ENCODE results near the gene DXO.
"Not testable (repeated sequence)": the region's sequence is repeated elsewhere in the genome, so short reads cannot be mapped to it uniquely, and the experiment has no call there.

The DXO gene

GRCh38 chr6:31971993-31972708 is at the start of gene DXO:
Gene DXO, minus strand, starts transcription at chr6:31972138. Its CDS starts 463 bp downstream, at chr6:31971675.
- Histone ChIP-seq H3K27me3 (ENCODE audit: control insufficient read depth, insufficient read depth, low read length) (no peaks in the 10 kb centered on the region), H3K9me3 (ENCODE audit: control insufficient read depth, insufficient read depth, low read length) (no peaks in the 10 kb centered on the region), H3K4me1 (ENCODE audit: control insufficient read depth, insufficient read depth, low read length) (no peaks in the 10 kb centered on the region), H3K4me3 (ENCODE audit: low read length) (peak within 1 kb of the TSS; percentile 73), H3K27ac (ENCODE audit: low read length) (no peak within 1 kb of the TSS), H3K36me3 (ENCODE audit: control insufficient read depth, insufficient read depth, low read length) (peaks cover 17% of the 10 kb centered on the region; the same call in 1 of the 2 replicates)
- DNase-seq (ENCODE audit: low read depth, low spot score): peak; percentile 91
- WGBS (ENCODE audit: insufficient coverage, insufficient read length): no CpG with 5 or more reads among the region's 62 CpGs

GRCh38 chr6:32014547-32014946 is 42.6 kb upstream of the DXO start, which contains the start of gene C4B:
Gene C4B, plus strand, starts transcription at chr6:32014795. Its CDS starts 51 bp downstream, at chr6:32014846.
- not testable (repeated sequence) for H3K36me3 ChIP-seq (ENCODE audit: control insufficient read depth, insufficient read depth, low read length); H3K4me1 ChIP-seq (ENCODE audit: control insufficient read depth, insufficient read depth, low read length); DNase-seq (ENCODE audit: low read depth, low spot score); H3K27ac ChIP-seq (ENCODE audit: low read length); H3K9me3 ChIP-seq (ENCODE audit: control insufficient read depth, insufficient read depth, low read length); H3K4me3 ChIP-seq (ENCODE audit: low read length); H3K27me3 ChIP-seq (ENCODE audit: control insufficient read depth, insufficient read depth, low read length)
- no CpG with 5 or more reads among the region's 6 CpGs for WGBS (ENCODE audit: insufficient coverage, insufficient read length)

GRCh38 chr6:32013738-32014137 is 41.8 kb upstream of the DXO start:
- WGBS (ENCODE audit: insufficient coverage, insufficient read length): no CpG with 5 or more reads among the region's 5 CpGs
- H3K27me3 ChIP-seq (ENCODE audit: control insufficient read depth, insufficient read depth, low read length); H3K9me3 ChIP-seq (ENCODE audit: control insufficient read depth, insufficient read depth, low read length); H3K4me1 ChIP-seq (ENCODE audit: control insufficient read depth, insufficient read depth, low read length); H3K27ac ChIP-seq (ENCODE audit: low read length); H3K4me3 ChIP-seq (ENCODE audit: low read length); DNase-seq (ENCODE audit: low read depth, low spot score); H3K36me3 ChIP-seq (ENCODE audit: control insufficient read depth, insufficient read depth, low read length): not testable (repeated sequence)

GRCh38 chr6:32012941-32013617 is 41.1 kb upstream of the DXO start:
- not testable (repeated sequence) for H3K36me3 ChIP-seq (ENCODE audit: control insufficient read depth, insufficient read depth, low read length); H3K9me3 ChIP-seq (ENCODE audit: control insufficient read depth, insufficient read depth, low read length); H3K4me1 ChIP-seq (ENCODE audit: control insufficient read depth, insufficient read depth, low read length); DNase-seq (ENCODE audit: low read depth, low spot score); H3K27ac ChIP-seq (ENCODE audit: low read length); H3K27me3 ChIP-seq (ENCODE audit: control insufficient read depth, insufficient read depth, low read length); H3K4me3 ChIP-seq (ENCODE audit: low read length)
- no CpG with 5 or more reads among the region's 17 CpGs for WGBS (ENCODE audit: insufficient coverage, insufficient read length)

GRCh38 chr6:32010856-32011530 is 39.1 kb upstream of the DXO start:
- not testable (repeated sequence) for H3K4me3 ChIP-seq (ENCODE audit: low read length); H3K36me3 ChIP-seq (ENCODE audit: control insufficient read depth, insufficient read depth, low read length); H3K27ac ChIP-seq (ENCODE audit: low read length); H3K27me3 ChIP-seq (ENCODE audit: control insufficient read depth, insufficient read depth, low read length); H3K4me1 ChIP-seq (ENCODE audit: control insufficient read depth, insufficient read depth, low read length); DNase-seq (ENCODE audit: low read depth, low spot score); H3K9me3 ChIP-seq (ENCODE audit: control insufficient read depth, insufficient read depth, low read length)
- no CpG with 5 or more reads among the region's 27 CpGs for WGBS (ENCODE audit: insufficient coverage, insufficient read length)

GRCh38 chr6:32009537-32009936 is 37.6 kb upstream of the DXO start:
- DNase-seq (ENCODE audit: low read depth, low spot score); H3K27ac ChIP-seq (ENCODE audit: low read length); H3K4me3 ChIP-seq (ENCODE audit: low read length); H3K9me3 ChIP-seq (ENCODE audit: control insufficient read depth, insufficient read depth, low read length); H3K4me1 ChIP-seq (ENCODE audit: control insufficient read depth, insufficient read depth, low read length); H3K27me3 ChIP-seq (ENCODE audit: control insufficient read depth, insufficient read depth, low read length); H3K36me3 ChIP-seq (ENCODE audit: control insufficient read depth, insufficient read depth, low read length): not testable (repeated sequence)
- no CpG with 5 or more reads among the region's 12 CpGs for WGBS (ENCODE audit: insufficient coverage, insufficient read length)

- H3K36me3 ChIP-seq (ENCODE audit: control insufficient read depth, insufficient read depth, low read length); H3K4me1 ChIP-seq (ENCODE audit: control insufficient read depth, insufficient read depth, low read length); H3K9me3 ChIP-seq (ENCODE audit: control insufficient read depth, insufficient read depth, low read length); H3K27ac ChIP-seq (ENCODE audit: low read length); H3K27me3 ChIP-seq (ENCODE audit: control insufficient read depth, insufficient read depth, low read length); DNase-seq (ENCODE audit: low read depth, low spot score); H3K4me3 ChIP-seq (ENCODE audit: low read length): not testable (repeated sequence)
- WGBS (ENCODE audit: insufficient coverage, insufficient read length): no CpG with 5 or more reads among the region's 12 CpGs
Observed at GRCh38 chr6:32008616-32009015, 36.7 kb upstream of the DXO start.

- not testable (repeated sequence) for H3K27ac ChIP-seq (ENCODE audit: low read length); H3K27me3 ChIP-seq (ENCODE audit: control insufficient read depth, insufficient read depth, low read length); H3K9me3 ChIP-seq (ENCODE audit: control insufficient read depth, insufficient read depth, low read length); H3K4me1 ChIP-seq (ENCODE audit: control insufficient read depth, insufficient read depth, low read length); H3K36me3 ChIP-seq (ENCODE audit: control insufficient read depth, insufficient read depth, low read length); DNase-seq (ENCODE audit: low read depth, low spot score); H3K4me3 ChIP-seq (ENCODE audit: low read length)
- WGBS (ENCODE audit: insufficient coverage, insufficient read length): no CpG with 5 or more reads among the region's 24 CpGs
Observed at GRCh38 chr6:32008037-32008436, 36.1 kb upstream of the DXO start.

GRCh38 chr6:32007086-32007485 is 35.1 kb upstream of the DXO start:
- DNase-seq (ENCODE audit: low read depth, low spot score); H3K9me3 ChIP-seq (ENCODE audit: control insufficient read depth, insufficient read depth, low read length); H3K36me3 ChIP-seq (ENCODE audit: control insufficient read depth, insufficient read depth, low read length); H3K4me3 ChIP-seq (ENCODE audit: low read length); H3K27ac ChIP-seq (ENCODE audit: low read length); H3K4me1 ChIP-seq (ENCODE audit: control insufficient read depth, insufficient read depth, low read length); H3K27me3 ChIP-seq (ENCODE audit: control insufficient read depth, insufficient read depth, low read length): not testable (repeated sequence)
- no CpG with 5 or more reads among the region's 12 CpGs for WGBS (ENCODE audit: insufficient coverage, insufficient read length)

GRCh38 chr6:32005991-32006529 is 34.1 kb upstream of the DXO start:
- not testable (repeated sequence) for H3K4me3 ChIP-seq (ENCODE audit: low read length); H3K27me3 ChIP-seq (ENCODE audit: control insufficient read depth, insufficient read depth, low read length); H3K27ac ChIP-seq (ENCODE audit: low read length); DNase-seq (ENCODE audit: low read depth, low spot score); H3K4me1 ChIP-seq (ENCODE audit: control insufficient read depth, insufficient read depth, low read length); H3K36me3 ChIP-seq (ENCODE audit: control insufficient read depth, insufficient read depth, low read length); H3K9me3 ChIP-seq (ENCODE audit: control insufficient read depth, insufficient read depth, low read length)
- WGBS (ENCODE audit: insufficient coverage, insufficient read length): no CpG with 5 or more reads among the region's 8 CpGs

All from iPS DF 6.9 (cell line).